Esophagus muscularis mucosa (tissue), 4 donors: ENCODE data around the gene ZNF653. TPM values are rescaled to one million over a fixed set of nuclear protein-coding genes. Genes with fewer than 3 reads are reported as not detected.

Source experiments
- DNase-seq: peaks from one replicate; pipeline ENCODE4 v3.0.0-alpha.2; 2017; ENCODE audit errors: extremely low spot score
- H3K27ac ChIP-seq, 4 donors: fragments of 200-600 bp; sonication (generic); replicated peaks in 1 of 4; 1 replicate in 3 of 4; 2 replicates in 1 of 4; pipeline ENCODE4 v1.5.1; 2016 to 2019; ENCODE audit warnings: mild to moderate bottlenecking in 1 of 4
- H3K27me3 ChIP-seq, 4 donors: fragments of 200-600 bp; sonication (generic); one replicate each; pipeline versions ENCODE4 v1.5.1 to v1.6.0; 2016 to 2019
- H3K36me3 ChIP-seq, 4 donors: fragments of 200-600 bp; sonication (generic); one replicate each; pipeline ENCODE4 v1.5.1; 2016 to 2019
- H3K4me1 ChIP-seq, 4 donors: fragments of 200-600 bp; sonication (generic); one replicate each; pipeline ENCODE4 v1.5.1; 2016 to 2019
- H3K4me3 ChIP-seq, 4 donors: fragments of 200-600 bp; sonication (generic); 1 replicate in 2 of 4; 2 replicates in 2 of 4; pipeline ENCODE4 v1.5.1; 2016 to 2019; ENCODE audit warnings: mild to moderate bottlenecking in 4 of 4, moderate library complexity in 1 of 4
- H3K9me3 ChIP-seq, 4 donors: fragments of 200-600 bp; sonication (generic); 1 replicate in 3 of 4; 2 replicates in 1 of 4; pipeline ENCODE4 v1.5.1; 2016 to 2019
- EP300 ChIP-seq: sonication (generic); formaldehyde crosslinking; IDR thresholded peaks from one replicate; pipeline ENCODE4 v1.6.1; 2017; ENCODE audit warnings: antibody characterized with exemption
- POLR2A ChIP-seq: fragments of 450-650 bp; IDR thresholded peaks from one replicate; pipeline ENCODE4 v1.6.1; 2017; ENCODE audit warnings: antibody characterized with exemption, moderate library complexity, mild to moderate bottlenecking, low read depth
- POLR2AphosphoS5 ChIP-seq, 2 donors: sonication (generic); formaldehyde crosslinking; IDR thresholded peaks; one replicate each; pipeline ENCODE4 v1.6.1; 2017; ENCODE audit warnings: antibody characterized with exemption in 2 of 2
- WGBS: methylation state at CpG from one replicate; pipeline ENCODE4 v1.1.5; 2018; 5-methylcytosine and 5-hydroxymethylcytosine counted together
- intact Hi-C: fragments of 100-400 bp; cut with DNase I; formaldehyde crosslinking; loops from one replicate; pipeline ENCODE4 v1.15.1; 2023
- total RNA-seq, 4 donors: library from RNA; depleted of rRNA; stranded (reverse); fragments of >200 nt; gene quantifications; one replicate each; pipeline versions ENCODE4 v1.1.0 to v1.2.1, GENCODE V29; 2016
- TF ChIP-seq, protein P1 (sequence below), 3 experiments: fragments of 200-600 bp in 2 of 3; fragments of 450-650 bp in 1 of 3; sonication (generic) in 2 of 3; IDR thresholded peaks; one replicate each; pipeline ENCODE4 v1.5.1; 2017 to 2019; ENCODE audit warnings: antibody characterized with exemption in 3 of 3, mild to moderate bottlenecking in 2 of 3, moderate library complexity in 1 of 3

ZNF653 gene
- total RNA-seq, 4 donors from 2014 or later, result 9.1 to 13.9 (median 9.4) TPM

DNA sequence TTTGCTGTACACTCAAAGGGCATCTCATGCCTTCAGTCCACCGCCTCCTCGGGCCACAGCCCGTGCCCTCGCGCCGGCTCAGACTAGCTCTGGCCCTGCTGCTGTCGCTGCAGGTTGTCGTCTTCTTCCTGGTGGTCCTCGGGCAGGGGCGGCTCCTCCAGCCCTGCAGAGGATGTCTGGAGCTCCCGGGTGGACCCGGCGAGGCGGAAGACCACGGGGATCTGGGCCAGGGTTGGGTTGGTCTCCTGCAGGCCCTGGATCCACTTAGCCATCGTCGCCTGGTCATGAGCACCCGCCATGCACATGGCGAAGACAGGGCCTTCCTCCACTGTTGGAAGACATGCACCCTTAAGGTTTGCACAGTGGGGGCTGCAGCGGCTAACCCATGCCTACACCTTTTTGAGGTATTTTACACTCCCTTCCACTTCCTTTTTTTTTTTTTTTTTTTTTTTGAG lies 489 bp upstream of the ZNF653 start:
- TF ChIP-seq, protein P1, sequence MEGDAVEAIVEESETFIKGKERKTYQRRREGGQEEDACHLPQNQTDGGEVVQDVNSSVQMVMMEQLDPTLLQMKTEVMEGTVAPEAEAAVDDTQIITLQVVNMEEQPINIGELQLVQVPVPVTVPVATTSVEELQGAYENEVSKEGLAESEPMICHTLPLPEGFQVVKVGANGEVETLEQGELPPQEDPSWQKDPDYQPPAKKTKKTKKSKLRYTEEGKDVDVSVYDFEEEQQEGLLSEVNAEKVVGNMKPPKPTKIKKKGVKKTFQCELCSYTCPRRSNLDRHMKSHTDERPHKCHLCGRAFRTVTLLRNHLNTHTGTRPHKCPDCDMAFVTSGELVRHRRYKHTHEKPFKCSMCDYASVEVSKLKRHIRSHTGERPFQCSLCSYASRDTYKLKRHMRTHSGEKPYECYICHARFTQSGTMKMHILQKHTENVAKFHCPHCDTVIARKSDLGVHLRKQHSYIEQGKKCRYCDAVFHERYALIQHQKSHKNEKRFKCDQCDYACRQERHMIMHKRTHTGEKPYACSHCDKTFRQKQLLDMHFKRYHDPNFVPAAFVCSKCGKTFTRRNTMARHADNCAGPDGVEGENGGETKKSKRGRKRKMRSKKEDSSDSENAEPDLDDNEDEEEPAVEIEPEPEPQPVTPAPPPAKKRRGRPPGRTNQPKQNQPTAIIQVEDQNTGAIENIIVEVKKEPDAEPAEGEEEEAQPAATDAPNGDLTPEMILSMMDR (IDR thresholded peaks at IDR 0.05), result no peak
- TF ChIP-seq EP300, result no peak
- no peak for TF ChIP-seq POLR2AphosphoS5 (IDR thresholded peaks at IDR 0.05)
- TF ChIP-seq POLR2A, result no peak
- intact Hi-C loops, result loop anchor here (10.0 kb wide), 1 partner anchor 71 kb away; the partner anchor contains the start of genes ODAD3 and PRKCSH

DNA sequence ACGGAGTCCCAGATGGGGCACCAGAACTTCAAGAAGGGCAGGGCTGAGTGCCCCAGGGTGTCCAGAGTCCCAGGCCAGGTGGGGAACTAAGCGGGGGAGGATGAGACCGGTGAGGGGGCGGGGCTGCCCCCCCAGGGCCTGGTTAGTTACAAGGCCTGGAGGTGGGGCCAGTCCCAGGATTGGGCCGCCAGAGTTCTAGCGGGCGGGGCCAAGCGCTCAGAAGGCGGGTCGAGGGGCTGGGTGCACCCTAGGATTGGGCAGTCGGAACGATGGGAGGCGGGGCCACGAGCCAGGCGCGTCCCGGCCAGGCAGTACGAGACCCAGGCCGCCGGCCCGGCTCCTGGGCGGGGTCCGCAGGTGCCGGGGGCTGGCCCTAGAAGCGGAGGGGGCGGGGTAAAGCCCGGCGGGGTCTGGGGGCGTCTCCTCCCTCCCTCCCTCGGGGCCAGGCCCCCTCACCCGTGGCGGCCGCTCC lies 571 bp downstream of the ZNF653 start:
- peak; percentile 99 for DNase-seq
- intact Hi-C loops, result loop anchor here (10.0 kb wide), 1 partner anchor 70 kb away; the partner anchor contains the start of genes ODAD3 and PRKCSH
- Histone ChIP-seq H3K4me3 (peak overlapping the region; percentile 93 to 100 (median 98)), H3K27me3 (no peaks in the 10 kb centered on the region), H3K36me3 (peaks cover 0 to 33% (median 7%) of the 10 kb centered on the region in 4 donors), H3K9me3 (no peaks in the 10 kb centered on the region), H3K4me1 (peaks cover 6 to 21% (median 14%) of the 10 kb centered on the region in 4 donors), H3K27ac (peak overlapping the region; percentile 94 to 99 (median 98))
- 2% methylated on average over 7 of the region's 33 CpGs for WGBS
- no peak for TF ChIP-seq EP300
- peak; percentile 73 to 75 for TF ChIP-seq POLR2AphosphoS5 (IDR thresholded peaks at IDR 0.05)
- TF ChIP-seq, protein P1 (IDR thresholded peaks at IDR 0.05), result peak in 1 of 3 experiments; percentile 10
- no peak for TF ChIP-seq POLR2A

More for the DNA sequence above, 489 bp upstream of the ZNF653 start:
- DNase-seq, result no peak
- Histone ChIP-seq H3K9me3 (no peaks in the 10 kb centered on the region), H3K27me3 (no peaks in the 10 kb centered on the region), H3K36me3 (peaks cover 3 to 37% (median 17%) of the 10 kb centered on the region in 4 donors), H3K4me3 (peak overlapping the region; percentile 93 to 100 (median 98)), H3K27ac (peak overlapping the region; percentile 94 to 99 (median 98)), H3K4me1 (peaks cover 6 to 21% (median 14%) of the 10 kb centered on the region in 4 donors)
- WGBS, result 49% methylated on average over 10 of the region's 20 CpGs

DNA sequence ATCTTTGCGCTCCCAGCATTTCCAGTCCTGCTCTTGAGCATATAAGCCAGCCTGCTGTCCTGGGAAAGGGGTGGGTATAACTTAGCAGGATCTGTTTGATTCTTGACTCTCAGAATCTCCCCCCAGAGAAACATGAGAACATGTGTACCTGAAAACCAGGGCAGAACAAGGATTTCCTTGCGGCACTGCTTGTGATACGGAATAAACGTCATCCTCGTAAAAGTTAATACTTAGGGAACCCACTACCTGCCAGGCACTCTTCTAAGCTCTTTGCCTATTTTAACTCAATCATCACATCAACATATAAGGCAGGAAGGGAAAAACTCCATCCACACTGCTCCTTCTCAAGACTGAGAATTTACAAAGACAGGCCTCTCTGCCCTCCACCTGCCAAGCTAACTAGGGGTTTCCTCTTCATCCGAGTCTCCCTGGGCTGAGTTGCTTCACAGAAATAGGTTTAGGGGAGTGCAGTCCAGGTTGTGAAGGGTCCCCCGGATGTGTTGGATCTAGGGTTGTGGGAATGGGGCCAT lies 1.1 kb downstream of the ZNF653 start:
- H3K4me1 ChIP-seq, result peaks cover 6 to 21% (median 14%) of the 10 kb centered on the region in 4 donors
- 46% methylated on average over 6 of the region's 7 CpGs for WGBS
- no peaks in the 10 kb centered on the region for H3K9me3 ChIP-seq
- H3K27me3 ChIP-seq, result no peaks in the 10 kb centered on the region
- peak overlapping the region; percentile 94 to 99 (median 98) for H3K27ac ChIP-seq
- DNase-seq, result no peak
- H3K4me3 ChIP-seq, result peak overlapping the region; percentile 93 to 100 (median 98)
- intact Hi-C loops, result loop anchor here (10.0 kb wide), 1 partner anchor 70 kb away; the partner anchor contains the start of genes ODAD3 and PRKCSH
- peaks cover 0 to 29% (median 5%) of the 10 kb centered on the region in 4 donors for H3K36me3 ChIP-seq
- TF ChIP-seq POLR2A, result no peak
- no peak for TF ChIP-seq EP300
- no peak for TF ChIP-seq POLR2AphosphoS5 (IDR thresholded peaks at IDR 0.05)
- TF ChIP-seq, protein P1 (IDR thresholded peaks at IDR 0.05), result no peak

DNA sequence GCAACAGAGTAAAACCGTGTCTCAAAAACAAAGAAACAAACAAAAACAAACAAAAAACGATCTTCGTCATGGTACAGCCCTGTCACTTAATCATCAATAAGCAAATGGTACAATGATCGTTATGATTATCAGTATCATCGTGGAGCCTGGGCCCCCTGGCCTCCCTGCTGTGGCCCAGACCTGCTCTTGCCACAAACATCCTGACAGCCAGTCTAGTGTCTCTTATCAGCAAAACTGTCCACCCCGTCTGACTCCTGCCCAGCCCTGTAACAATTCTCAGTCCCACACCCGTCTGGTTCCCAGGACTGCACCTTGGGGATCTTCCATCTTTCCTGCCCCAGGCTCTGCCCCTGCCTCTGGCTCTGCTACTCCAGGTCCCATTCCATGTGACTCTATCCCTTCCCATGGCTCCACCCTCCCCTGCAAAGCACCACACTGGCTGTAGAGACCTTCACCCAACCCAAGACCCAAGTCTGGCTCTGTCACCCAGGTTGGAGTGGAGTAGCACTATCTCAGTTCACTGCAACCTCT lies 5.7 kb downstream of the ZNF653 start:
- Histone ChIP-seq H3K36me3 (peaks cover 2 to 61% (median 32%) of the 10 kb centered on the region in 4 donors), H3K27ac (no peak overlapping the region), H3K27me3 (no peaks in the 10 kb centered on the region), H3K9me3 (no peaks in the 10 kb centered on the region), H3K4me1 (peaks cover 0 to 14% (median 10%) of the 10 kb centered on the region in 4 donors), H3K4me3 (no peak overlapping the region)
- 87% methylated on average over 7 of the region's 7 CpGs for WGBS
- intact Hi-C loops, result loop anchor here (10.0 kb wide), 1 partner anchor 65 kb away; the partner anchor contains the start of genes ODAD3 and PRKCSH
- no peak for TF ChIP-seq POLR2AphosphoS5 (IDR thresholded peaks at IDR 0.05)
- no peak for TF ChIP-seq POLR2A
- TF ChIP-seq, protein P1 (IDR thresholded peaks at IDR 0.05), result no peak
- TF ChIP-seq EP300, result no peak
- DNase-seq, result no peak
